ENCODE measurements around the gene PNMT. TPM values are rescaled to one million over a fixed set of nuclear protein-coding genes. Genes with fewer than 3 reads are reported as not detected.

The PNMT gene
- total and polyA plus RNA-seq, 2 of the 13 experiments (the other 11 are each of a cell fraction or from before 2014, with no cell fraction given) = 0.25 TPM; not detected in 1

- TF ChIP-seq REST (IDR thresholded peaks at IDR 0.05; ENCODE audit: borderline replicate concordance in 1 of 2, low read depth in 1 of 2, low read length in 2 of 2) (0 out of 4 replicates have a peak, but pooled peaks of 1 of the 2 experiments have one; percentile 9), GMEB1 (CRISPR knock-in tag; IDR thresholded peaks at IDR 0.05; ENCODE audit: borderline replicate concordance) (0 out of 2 replicates have a peak, but pooled peaks have one; percentile 17), ELF4 (CRISPR knock-in tag; IDR thresholded peaks at IDR 0.05; ENCODE audit: borderline replicate concordance) (peak; percentile 45; the same call in 1 of the 2 replicates), HNF1B (CRISPR knock-in tag; IDR thresholded peaks at IDR 0.05) (peak; percentile 48; the same call in 1 of the 2 replicates)
These were observed 31.0 kb downstream of the PNMT start (continued) for GRCh38 chr17:39699157-39699817.
